Keratinocyte (primary cell): ENCODE measurements around the gene SS18.

Experiments
- CTCF ChIP-seq, 3 experiments: IDR thresholded peaks in 1 of 3; conservative IDR thresholded peaks in 1 of 3; optimal IDR thresholded peaks in 1 of 3; 2 replicates in 2 of 3; 3 replicates in 1 of 3; pipeline versions ENCODE3 to v1.5.1; 2011; ENCODE audit warnings: low read length in 3 of 3, mild to moderate bottlenecking in 3 of 3, moderate library complexity in 2 of 3, control low read depth in 1 of 3, inconsistent platforms in 1 of 3; ENCODE audit not compliant: insufficient read depth in 2 of 3; ENCODE audit errors: extremely low read depth in 1 of 3
- EZH2 ChIP-seq: IDR thresholded peaks from one replicate; pipeline ENCODE4 v1.6.1; 2012; ENCODE audit warnings: inconsistent platforms, mild to moderate bottlenecking, low read length, moderate library complexity

- TF ChIP-seq CTCF (optimal IDR thresholded peaks at IDR 0.05 in 1 of 3, IDR thresholded peaks at IDR 0.05 in 1 of 3, conservative IDR thresholded peaks at IDR 0.05 in 1 of 3; ENCODE audit: extremely low read depth in 1 of 3, insufficient read depth in 2 of 3, low read length in 3 of 3) (no peak), EZH2 (no peak)
Observed at GRCh38 chr18:25985707-25986394, 104.6 kb downstream of the SS18 start.
